ENCODE measurements around the gene LIMS2.

Gene LIMS2

GRCh38 chr2:127646487-127647241, 28.7 kb downstream of the LIMS2 start:
- DNase-seq (ENCODE audit: extremely low read depth, low read depth): no peak
- no peak for TF ChIP-seq CTCF (IDR thresholded peaks at IDR 0.05; ENCODE audit: low read depth, low read length)

- DNase-seq (ENCODE audit: extremely low read depth, low read depth): no peak
- no peak for TF ChIP-seq CTCF (IDR thresholded peaks at IDR 0.05; ENCODE audit: low read depth, low read length)
These were observed 29.7 kb downstream of the LIMS2 start, which contains the start of gene GPR17 for GRCh38 chr2:127645395-127646291. Gene GPR17, plus strand, starts transcription at chr2:127646153. Its CDS starts 4,583 bp downstream, at chr2:127650736.

DNA sequence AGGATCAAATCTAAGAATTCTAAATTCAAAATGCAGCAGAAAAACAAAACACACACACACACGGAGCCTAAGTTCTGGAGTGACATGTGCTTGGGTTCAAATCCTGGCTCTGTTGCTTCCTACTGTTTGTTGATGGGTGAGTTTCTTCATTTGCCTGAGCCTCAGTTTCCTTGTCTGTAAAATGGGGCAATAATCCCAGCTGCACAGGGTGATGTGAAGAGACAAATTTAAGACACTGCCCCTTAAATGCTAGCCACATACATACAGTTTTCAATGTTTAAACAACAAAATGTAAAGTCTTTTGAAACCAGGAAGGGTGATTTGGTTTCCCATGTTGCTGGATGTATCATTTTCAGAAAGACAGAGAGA, 30.3 kb downstream of the LIMS2 start:
- no peak for DNase-seq (ENCODE audit: extremely low read depth, low read depth)
- TF ChIP-seq CTCF (IDR thresholded peaks at IDR 0.05; ENCODE audit: low read depth, low read length): no peak

GRCh38 chr2:127644066-127645025, 31.0 kb downstream of the LIMS2 start:
- no peak; the same call in 1 of the 2 replicates for TF ChIP-seq CTCF (IDR thresholded peaks at IDR 0.05; ENCODE audit: low read depth, low read length)
- DNase-seq (ENCODE audit: extremely low read depth, low read depth): no peak

- no peak for TF ChIP-seq CTCF (IDR thresholded peaks at IDR 0.05; ENCODE audit: low read depth, low read length)
- no peak for DNase-seq (ENCODE audit: extremely low read depth, low read depth)
These were observed 31.8 kb downstream of the LIMS2 start for GRCh38 chr2:127643439-127644065.

GRCh38 chr2:127642706-127643438, 32.5 kb downstream of the LIMS2 start:
- no peak for DNase-seq (ENCODE audit: extremely low read depth, low read depth)
- no peak for TF ChIP-seq CTCF (IDR thresholded peaks at IDR 0.05; ENCODE audit: low read depth, low read length)

Measured in AG09319 (cell line).